Testis (tissue), 2 donors: ENCODE data around the gene DIAPH3.

Source experiments
- CTCF ChIP-seq, 3 experiments: fragments of 450-650 bp in 2 of 3; fragments of 200-600 bp in 1 of 3; sonication (generic) in 1 of 3; IDR thresholded peaks; one replicate each; pipeline ENCODE4 v1.5.1; 2016 to 2019; ENCODE audit warnings: antibody characterized with exemption in 3 of 3, mild to moderate bottlenecking in 2 of 3, moderate library complexity in 1 of 3
- POLR2A ChIP-seq: fragments of 450-650 bp; IDR thresholded peaks from one replicate; pipeline ENCODE4 v1.6.1; 2017; ENCODE audit warnings: antibody characterized with exemption, mild to moderate bottlenecking, moderate library complexity

- TF ChIP-seq CTCF (IDR thresholded peaks at IDR 0.05) (no peak), POLR2A (no peak)
Measured at GRCh38 chr13:59787679-59788078, 376.0 kb downstream of the DIAPH3 start.
